ENCODE results near the gene MAN2C1.
"Not testable (repeated sequence)": the region's sequence is repeated elsewhere in the genome, so short reads cannot be mapped to it uniquely, and the experiment has no call there.

MAN2C1 gene

DNA sequence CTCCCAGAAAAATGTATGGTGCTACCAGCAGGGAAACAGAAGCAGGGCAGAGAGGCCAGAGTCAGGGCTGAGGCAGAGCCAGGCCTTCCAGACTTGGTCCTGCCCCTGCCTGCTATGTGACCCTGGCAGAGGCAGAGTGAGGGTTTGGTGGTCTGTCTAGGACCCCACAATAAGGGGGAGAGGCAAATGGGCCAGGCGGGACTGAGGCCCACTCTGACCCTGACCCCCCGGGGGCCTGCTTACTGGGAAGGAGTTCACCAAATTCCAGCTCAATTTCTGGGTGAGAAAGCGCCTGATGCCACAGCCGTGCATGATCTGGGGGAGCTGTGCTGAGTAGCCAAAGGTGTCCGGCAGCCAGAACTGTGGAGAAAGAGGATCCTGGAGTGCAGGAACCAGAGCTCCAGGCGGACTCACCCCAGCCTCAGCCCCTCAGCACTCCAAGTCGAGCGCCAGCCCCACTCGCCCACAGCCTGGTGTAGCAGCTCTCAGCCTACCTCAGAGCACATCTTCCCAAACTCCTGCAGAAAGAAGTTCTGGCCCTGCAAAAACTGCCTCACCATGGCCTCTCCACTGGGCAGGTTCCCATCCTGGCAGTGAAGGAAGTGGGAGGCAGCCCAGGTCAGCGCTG lies 6.9 kb downstream of the MAN2C1 start:
- no peak for DNase-seq (ENCODE audit: low read depth in 3 of 3)

DNA sequence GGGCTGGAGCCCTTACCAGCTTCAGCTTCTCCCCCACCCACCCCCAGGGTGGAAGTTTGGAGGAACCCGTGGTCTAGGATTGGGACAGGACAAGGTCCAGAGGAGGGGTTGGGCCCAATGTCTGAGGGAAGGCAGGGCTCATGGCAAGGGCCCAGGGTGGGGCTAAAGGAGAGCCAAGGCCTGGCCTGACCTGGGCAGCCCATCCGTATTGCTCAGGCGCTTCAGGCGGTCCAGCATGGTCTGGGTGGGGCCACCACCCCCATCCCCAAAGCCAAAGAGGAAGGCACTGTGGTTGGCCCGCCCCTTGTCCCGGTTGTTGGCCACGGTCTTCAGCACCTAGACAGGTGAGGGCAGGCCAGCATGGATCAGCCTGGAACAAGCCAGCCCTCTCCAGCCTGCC lies 7.6 kb downstream of the MAN2C1 start:
- DNase-seq (ENCODE audit: low read depth in 3 of 3) = no peak

DNA sequence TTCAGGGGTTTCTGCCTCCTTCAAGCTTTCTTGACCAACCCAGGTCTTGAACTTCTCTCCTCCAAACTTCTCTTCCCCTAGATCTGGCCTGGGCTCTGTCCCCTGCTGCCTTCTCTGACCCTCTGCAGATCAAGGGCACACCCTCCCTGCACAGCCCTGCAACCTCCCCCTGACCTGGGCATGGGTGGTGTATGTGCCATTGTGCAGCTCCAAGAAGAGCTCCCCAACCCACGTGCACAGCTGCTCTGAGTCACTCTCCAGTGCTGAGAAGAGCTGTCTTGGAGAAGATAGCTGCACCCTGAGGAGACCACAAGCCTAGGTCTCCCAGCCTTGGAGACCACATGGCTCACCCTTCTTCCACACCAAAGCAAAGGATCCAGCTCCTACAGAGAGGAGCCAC lies 8.0 kb downstream of the MAN2C1 start:
- no peak for DNase-seq (ENCODE audit: low read depth in 3 of 3)

DNA sequence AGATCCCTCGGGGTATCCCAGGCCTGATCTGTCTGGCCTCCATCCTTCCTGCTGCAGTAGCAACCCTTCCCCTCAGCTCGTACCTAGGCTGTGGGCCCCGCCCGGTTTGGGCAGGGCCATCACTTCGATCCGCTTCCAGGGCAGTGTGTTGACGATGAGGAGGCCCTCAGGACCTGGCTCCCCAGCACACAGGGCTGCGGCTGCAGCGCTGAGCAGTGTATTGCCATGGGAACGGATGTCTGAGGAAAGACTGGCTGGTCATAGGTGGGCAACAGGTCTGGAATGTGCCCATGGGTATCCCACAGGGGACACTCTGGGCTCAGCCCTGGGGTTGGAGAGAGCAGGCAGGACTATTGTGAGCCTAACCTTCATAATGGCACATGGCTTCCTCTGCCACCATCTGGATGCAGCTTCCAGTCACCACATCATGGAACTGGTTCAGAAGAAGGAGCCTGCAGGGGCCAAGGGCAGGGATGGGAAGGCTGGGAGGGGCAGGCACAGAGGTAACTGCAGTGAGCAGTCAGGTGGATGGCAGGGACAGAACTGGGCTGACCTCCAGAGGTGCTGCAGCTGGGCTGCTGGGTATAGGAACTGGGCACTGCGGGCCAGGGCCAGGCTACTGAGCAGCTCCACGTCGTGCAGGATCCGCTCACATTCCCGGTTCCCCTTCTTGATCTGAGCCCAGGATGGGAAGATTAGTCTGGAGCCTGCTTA lies 8.7 kb downstream of the MAN2C1 start:
- no peak for DNase-seq (ENCODE audit: low read depth in 3 of 3)

DNA sequence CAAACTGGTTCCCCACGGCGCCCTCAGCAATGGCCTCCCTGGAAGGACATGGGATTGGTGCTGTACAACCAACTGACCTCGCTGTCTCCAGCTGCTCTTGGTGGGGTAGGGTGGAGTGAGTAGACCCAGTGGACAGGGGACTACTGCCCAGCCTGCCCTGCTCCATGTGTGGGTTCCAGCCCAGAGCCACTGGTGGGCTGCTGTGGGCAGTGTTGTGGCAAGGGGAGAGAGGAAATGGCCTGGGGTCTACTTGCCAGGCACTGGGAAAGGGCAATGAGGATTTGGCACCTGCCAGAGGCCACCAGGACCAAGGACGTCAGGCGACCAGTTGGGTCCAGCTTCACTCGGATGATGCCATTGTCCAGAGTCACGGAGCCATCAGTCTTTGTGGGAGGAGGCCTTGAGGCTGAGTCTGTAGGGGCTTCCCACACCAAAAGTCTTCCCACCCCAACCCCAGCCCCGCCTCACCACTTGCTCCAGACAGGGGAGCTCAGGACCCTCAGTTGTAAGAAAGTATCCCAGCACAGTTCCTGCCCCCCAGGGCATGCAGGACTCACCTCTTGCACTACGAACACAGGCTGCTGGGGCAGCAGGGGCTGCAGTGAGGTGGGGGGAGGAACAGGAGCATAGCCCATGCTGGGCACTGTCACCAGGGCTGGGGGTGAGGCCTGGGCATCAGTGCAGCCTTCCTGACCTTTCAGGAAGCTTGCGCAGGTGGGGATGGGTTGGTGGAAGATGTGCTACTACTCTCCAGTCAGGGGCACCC lies 9.5 kb downstream of the MAN2C1 start:
- no peak for DNase-seq (ENCODE audit: low read depth in 3 of 3)

DNA sequence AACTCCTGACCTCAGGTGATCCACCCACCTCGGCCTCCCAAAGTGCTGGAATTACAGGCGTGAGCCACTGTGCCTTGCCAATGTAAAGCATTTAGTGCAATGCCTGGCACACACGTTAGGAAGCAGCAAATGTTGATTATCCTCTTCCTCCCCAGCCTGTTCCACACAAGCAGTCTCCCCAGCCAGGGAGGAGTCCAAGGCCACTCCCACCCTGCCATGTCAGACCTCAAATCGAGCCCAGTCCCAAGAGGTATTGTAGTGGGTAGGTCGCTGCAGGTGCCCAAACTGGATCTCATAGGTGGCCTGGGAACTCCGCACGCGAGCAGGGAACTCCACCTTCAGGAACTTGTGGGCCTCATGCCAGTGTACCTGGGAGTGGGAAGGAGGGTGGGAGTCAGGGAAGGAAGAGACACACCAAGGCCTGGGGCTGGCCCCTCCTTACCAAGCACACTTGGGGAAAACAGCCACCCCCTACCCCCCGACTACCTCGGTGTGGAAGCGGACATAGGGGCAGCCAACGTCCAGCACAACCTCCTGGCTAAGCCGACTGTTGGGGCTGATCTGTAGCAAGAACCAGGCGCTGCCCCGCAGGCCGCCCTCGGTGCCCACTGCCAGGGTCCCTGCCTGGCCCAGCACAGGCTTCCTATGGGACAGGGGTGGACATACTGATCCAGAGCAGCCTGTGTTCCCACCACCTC lies 10.3 kb downstream of the MAN2C1 start:
- no peak for DNase-seq (ENCODE audit: low read depth in 3 of 3)

DNA sequence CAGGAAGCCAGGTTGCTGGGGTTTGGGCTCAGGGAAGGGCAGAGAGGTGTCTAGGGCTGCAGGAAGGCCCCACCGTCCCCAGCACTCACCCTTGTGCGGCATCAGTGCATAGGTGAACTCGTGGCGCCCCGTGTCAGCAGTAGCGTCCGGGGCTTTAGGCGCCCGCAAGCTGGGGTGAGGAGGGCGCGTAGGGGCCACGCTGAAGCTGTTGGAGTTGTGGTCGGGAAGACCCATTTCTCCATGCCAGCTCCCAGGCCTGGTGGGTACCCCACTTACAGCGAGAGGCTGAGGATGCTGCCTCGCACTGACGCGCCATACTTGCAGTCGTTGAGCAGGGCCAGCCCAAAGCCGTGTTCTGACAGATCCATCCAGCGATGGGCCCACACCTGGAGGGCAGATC lies 11.9 kb downstream of the MAN2C1 start:
- no peak for DNase-seq (ENCODE audit: low read depth in 3 of 3)

DNA sequence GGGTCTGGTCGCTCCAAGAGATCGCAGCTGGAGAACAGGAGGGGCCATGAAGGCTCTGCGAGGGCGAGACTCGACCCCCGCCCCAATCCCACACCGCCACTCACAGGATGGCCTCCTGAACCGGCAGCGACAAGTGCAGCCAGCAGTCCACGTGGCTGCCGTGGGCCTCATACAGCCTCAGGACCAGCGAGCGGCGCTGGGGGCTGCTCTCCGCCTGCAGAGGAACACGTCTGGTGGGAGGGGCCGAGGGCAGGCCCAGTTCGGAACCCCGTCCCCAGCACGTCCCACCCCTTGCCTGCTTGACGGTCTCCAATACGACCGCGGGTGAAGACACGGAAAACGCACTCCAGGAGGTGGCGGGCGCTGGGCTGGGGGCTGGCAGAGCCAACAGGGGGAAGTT lies 12.4 kb downstream of the MAN2C1 start:
- DNase-seq (ENCODE audit: low read depth in 3 of 3) = no peak

DNA sequence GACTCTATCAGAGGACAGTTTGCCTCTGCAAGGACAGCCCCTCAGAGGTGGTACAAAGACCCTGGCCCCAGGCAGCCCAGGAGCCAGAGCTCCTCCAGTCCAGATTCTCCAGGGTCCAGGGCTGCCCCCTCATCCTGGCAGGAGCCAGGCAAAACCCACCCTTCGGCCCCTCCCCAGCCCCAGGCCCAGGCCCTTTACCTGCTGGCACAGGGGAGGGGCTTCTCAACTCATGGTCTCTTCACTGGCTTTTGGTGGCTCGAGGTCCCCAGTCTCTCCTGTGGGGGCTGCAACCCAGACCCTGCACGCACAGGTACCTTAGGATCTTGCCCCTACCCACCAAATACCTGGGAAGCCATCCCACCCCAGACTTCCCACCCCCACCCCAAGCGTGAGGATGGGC lies 13.0 kb downstream of the MAN2C1 start:
- no peak for DNase-seq (ENCODE audit: low read depth in 3 of 3)

DNA sequence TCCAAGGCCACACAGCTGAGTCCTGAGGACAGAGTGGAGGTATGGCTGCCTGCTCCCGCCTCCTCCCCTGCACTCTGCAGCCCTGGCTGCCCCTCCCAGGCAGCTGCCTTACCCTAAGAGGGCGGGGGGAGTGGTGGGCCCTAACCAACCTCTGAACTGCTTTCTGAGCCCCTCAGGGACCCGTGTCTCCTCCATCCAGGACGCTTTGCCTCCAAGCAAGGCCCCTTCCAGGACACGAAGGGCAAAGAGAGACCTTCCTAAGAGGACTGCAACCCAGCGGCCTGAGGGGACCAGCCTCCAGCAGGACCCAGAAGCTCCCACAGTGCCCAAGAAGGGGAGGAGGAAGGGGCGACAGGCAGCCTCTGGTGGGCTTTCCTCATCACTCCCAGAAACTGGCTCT lies 14.0 kb downstream of the MAN2C1 start:
- DNase-seq (ENCODE audit: low read depth in 3 of 3) = no peak

DNA sequence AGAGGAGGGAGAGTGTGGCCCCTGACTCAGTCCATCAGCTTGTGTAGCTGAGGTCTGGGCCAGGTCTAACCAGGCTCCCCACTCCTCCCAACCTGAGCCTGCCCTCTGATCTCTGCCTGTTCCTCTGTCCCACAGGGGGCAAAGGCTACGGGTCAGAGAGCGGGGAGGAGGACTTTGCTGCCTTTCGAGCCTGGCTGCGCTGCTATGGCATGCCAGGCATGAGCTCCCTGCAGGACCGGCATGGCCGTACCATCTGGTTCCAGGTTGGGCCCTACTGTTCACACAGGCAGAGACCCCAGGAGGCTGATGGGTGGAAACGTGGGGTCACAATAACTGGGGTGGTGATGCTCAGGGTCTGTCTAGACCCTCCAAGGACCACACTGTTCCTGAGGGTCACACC lies 14.8 kb downstream of the MAN2C1 start:
- no peak for DNase-seq (ENCODE audit: low read depth in 3 of 3)

DNA sequence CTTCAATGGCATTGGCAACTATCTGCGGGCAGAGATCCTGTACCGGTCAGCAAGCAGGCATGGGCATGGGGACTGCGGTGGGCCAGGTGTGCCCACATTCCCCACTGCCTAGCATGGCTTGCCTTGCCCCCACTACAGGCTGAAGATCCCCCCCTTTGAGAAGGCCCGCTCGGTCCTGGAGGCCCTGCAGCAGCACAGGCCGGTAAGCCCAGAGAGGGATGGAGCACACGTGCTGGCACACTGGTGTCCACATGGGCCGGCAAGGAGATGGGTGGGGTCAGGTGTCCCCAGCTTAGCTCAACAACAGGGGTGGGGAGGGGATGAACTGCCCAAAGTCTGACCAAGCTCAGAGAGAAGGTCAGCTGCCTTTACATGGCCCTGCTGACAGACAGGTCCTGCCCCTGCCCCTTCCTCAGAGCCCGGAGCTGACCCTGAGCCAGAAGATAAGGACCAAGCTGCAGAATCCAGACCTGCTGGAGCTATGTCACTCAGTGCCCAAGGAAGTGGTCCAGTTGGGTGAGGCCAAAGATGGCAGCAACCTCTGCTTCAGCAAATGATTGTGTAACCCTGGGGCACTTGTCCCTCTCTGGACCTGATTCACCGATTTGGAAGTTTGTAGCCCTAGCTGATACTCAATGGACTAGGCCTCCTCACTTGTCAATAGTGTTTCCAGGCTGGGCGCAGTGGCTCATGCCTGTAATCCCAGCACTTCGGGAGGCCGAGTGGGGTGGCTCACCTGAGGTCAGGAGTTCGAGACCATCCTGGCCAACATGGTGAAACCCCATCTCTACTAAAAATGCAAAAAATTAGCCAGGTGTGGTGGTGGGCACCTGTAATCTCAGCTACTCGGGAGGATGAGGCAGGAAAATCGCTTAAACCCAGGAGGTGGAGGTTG lies 16.0 kb downstream of the MAN2C1 start:
- no peak for DNase-seq (ENCODE audit: low read depth in 3 of 3)

DNA sequence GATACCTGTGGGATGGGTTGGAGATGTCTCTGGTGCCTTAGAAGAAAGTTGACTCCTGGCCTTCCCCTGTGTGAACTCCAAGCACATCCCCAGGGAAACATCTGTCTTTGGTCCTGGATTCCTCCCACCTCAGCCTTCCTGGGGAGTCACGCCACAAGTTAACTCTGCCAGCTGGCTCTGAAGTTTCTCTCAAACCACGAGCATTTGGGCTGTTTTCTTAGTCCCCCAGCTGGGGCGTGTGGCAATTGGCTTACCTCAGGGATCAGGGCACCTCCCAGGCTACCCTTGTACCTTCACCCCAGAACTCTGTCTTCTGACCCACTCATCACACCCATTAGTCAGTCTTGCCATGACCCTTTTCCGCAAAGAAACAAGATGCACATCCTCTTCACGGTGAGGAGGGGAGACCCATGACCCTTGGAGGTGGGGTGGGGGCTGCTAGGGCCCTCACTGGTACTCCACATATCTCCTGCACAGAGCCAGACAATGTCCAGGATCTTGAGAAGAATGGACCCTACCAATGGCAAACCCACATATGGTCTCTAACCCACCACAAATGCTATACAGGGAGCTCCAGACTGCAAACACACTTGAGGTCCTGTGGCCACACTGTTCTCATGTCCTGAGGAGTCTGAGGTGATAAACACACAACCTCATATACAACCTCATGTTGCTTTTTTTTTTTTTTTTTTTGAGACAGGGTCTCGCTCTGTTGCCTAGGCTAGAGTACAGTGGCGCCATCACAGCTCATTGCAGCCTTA lies 17.6 kb downstream of the MAN2C1 start:
- DNase-seq (ENCODE audit: low read depth in 3 of 3) = no peak

DNA sequence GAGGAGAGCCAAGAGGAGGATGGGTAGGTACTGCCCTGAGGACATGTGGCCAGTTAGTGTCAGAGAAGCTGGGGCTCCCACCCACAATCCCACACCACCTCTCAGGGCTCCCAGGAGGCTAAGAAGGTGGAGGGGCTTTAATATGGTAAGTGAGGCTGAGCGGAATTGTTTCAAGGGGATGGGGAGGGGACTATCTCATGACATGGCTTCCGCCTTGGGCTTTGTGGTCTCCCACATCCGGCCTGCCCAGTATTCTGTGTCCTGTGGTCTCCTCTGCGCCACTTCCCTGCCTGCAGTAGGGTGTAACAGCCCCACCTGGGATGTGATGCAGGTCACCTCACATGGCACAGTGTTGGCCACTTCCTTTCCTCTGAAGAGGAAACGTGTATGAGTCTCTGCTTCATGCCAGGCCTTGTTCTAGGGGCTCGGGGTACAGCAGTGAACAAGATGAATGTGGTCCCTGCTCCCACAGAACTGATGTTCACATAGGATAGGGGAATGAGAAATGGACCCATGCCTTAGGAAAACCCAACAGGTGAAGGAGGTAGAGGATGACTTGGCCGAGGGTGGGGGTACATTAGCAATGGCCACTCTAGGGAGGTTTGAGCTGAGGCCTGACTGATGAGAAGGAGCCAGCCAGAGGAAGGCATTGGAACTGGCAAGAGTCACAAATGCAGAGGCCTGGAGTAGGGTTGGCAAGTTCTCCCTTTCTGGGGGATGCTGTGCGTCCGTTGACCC lies 18.4 kb downstream of the MAN2C1 start:
- DNase-seq (ENCODE audit: low read depth in 3 of 3) = peak in 2 of 3 experiments; percentile 29 to 72

DNA sequence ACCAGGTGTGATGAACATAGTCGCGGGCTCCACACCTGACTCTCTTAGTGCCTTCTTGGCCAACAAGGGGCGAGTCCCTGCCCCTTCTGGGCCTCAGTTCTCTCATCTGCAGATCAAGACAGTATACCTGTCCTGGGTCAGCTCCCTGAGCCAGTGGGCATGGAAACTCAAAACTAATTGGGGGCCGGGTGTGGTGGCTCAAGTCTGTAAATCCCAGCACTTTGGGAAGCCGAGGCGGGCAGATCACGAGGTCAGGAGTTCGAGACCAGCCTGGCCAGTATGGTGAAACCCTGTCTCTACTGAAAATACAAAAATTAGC lies 19.1 kb downstream of the MAN2C1 start:
- not testable (repeated sequence) for DNase-seq (ENCODE audit: low read depth in 3 of 3)

DNA sequence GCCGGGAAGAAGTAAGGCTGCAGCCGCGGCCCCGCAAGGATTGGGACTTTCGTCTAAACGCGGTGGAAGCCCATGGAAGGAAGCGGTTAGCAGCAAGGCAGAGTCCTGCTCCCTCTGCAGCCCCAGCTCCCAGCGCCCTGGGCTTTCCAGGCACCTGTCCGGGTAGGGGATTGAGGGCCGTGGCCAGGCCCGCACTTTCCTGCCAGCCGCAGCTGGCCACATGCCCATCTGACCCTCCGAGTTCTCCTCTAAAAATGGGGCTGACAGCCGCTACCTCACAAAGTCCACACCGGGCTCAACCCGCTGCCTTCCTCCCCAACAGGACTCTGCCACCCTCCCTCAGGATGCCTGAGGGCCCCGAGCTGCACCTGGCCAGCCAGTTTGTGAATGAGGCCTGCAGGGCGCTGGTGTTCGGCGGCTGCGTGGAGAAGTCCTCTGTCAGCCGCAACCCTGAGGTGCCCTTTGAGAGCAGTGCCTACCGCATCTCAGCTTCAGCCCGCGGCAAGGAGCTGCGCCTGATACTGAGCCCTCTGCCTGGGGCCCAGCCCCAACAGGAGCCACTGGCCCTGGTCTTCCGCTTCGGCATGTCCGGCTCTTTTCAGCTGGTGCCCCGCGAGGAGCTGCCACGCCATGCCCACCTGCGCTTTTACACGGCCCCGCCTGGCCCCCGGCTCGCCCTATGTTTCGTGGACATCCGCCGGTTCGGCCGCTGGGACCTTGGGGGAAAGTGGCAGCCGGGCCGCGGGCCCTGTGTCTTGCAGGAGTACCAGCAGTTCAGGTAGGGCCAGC lies 19.7 kb downstream of the MAN2C1 start:
- no peak for DNase-seq (ENCODE audit: low read depth in 3 of 3)

DNA sequence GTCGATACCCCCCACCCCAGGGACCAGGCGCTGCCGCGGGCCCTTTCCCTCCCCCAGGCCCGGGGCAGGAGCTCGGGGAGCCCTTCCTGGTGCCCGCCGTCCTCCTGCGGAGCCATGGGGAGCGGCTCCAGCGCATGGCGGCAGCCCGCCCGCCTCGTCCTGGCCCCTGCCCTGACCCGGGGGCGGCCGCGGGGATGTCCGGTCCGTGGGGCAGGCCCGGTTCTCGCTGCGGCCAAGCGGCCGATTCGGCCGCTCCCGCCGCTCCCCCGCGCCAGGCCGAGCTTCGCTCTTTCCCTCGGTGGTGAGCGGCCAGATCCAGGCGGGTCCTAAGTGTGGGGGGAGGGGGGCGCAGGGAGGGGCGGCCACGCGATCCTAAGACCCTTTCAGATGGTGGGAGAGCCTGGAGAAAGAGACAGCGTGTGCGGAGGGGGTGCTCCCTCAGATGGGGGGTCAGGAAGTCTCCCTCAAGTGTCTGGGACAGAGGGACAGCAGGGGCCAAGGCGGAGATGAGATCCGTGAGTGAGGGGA lies 20.3 kb downstream of the MAN2C1 start:
- no peak for DNase-seq (ENCODE audit: low read depth in 3 of 3)

DNA sequence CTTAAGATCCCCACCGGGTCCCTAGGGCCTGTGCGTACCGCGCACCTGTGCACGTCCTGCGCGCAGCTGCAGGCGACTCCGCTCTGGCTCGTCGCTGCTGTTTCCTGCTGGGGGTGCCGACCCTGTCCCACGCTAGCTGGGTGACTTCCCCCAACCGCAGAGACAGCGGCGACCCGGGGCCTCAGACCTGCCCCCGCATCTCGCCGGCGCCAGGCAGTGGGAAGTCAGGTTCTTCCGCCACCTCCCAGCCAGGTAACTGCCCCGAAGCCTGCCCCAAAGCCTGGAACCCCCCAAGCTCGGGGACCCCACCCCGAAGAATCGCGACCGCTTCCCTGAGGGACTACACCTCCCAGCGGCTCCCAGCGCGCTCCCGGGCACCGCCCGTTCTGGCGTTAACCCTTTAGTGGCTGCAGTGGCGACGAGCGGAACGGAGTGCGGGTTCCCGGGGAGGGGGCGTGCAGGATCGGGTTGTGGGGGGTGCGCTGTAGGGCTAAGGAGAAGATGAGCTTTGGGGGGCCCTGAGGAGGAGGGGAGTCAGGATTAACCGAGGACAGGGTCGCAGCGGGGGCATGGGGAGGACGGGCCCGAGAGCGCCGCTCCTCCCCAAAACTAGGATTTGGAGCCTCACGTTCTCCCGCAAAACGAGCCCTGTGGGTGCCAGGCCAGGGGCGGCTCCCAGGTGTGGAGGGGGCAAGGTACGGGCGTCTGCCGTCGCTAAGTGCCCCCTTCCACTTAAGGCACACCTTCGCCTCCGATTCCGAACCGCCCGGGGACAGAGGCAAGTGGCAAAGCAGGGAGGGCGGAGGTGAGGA lies 21.0 kb downstream of the MAN2C1 start:
- DNase-seq (ENCODE audit: low read depth in 3 of 3) = peak in 1 of 3 experiments; percentile 55
